ENCODE measurements around the gene UQCRH. TPM values are rescaled to one million over a fixed set of nuclear protein-coding genes. Genes with fewer than 3 reads are reported as not detected.
A peak's percentile ranks its signal among the peaks of the same experiment; 100 is the strongest.

Gene UQCRH
- total RNA-seq (2016; rRNA removed; fragmentation: Illumina TruSeq; extraction: Trizol) (556 and 776 TPM in 2 replicates), polyA plus RNA-seq (2011; rRNA removed) (389 and 548 TPM in 2 replicates), polyA minus RNA-seq (2011; rRNA and poly(A)+ RNA removed; ENCODE audit: low replicate concordance) (40.3 and 86.2 TPM in 2 replicates), Bru-seq, nascent RNA (percentile 86 among the genes with signal in this experiment), BruChase-seq, experiment 1, labeled RNA remaining after a 6-hour chase (percentile 91 among the genes with signal in this experiment), BruChase-seq, experiment 2, labeled RNA remaining after a 2-hour chase (percentile 86 among the genes with signal in this experiment)
- total RNA-seq (2016; cell fraction: cytosol; rRNA removed; fragmentation: Illumina TruSeq; extraction: Trizol; ENCODE audit: low read depth), result 326 and 342 TPM in 2 replicates
- total RNA-seq (2016; cell fraction: insoluble cytoplasmic fraction; rRNA removed; fragmentation: Illumina TruSeq; extraction: Trizol), result 557 and 814 TPM in 2 replicates
- total RNA-seq (2016; cell fraction: membrane; rRNA removed; fragmentation: Illumina TruSeq; extraction: Trizol), result 684 and 739 TPM in 2 replicates
- 202 and 207 TPM in 2 replicates for total RNA-seq (2016; cell fraction: nucleus; rRNA removed; fragmentation: Illumina TruSeq; extraction: Trizol)
- 498 and 858 TPM in 2 replicates for polyA plus RNA-seq (2011; cell fraction: cytosol; rRNA removed)
- 97.1 and 129 TPM in 2 replicates for polyA plus RNA-seq (2011; cell fraction: nucleus; rRNA removed)
- 542 and 600 TPM in 2 replicates for polyA plus RNA-seq (2012)
- polyA plus RNA-seq (2016; cell fraction: cytosol; fragmentation: Illumina TruSeq; extraction: Trizol; ENCODE audit: low read depth), result 372 and 389 TPM in 2 replicates
- polyA plus RNA-seq (2016; cell fraction: insoluble cytoplasmic fraction; fragmentation: Illumina TruSeq; extraction: Trizol; ENCODE audit: low read depth), result 673 and 752 TPM in 2 replicates
- polyA plus RNA-seq (2016; cell fraction: membrane; fragmentation: Illumina TruSeq; extraction: Trizol; ENCODE audit: low read depth), result 615 and 634 TPM in 2 replicates
- 308 and 323 TPM in 2 replicates for polyA plus RNA-seq (2016; cell fraction: nucleus; fragmentation: Illumina TruSeq; extraction: Trizol; ENCODE audit: insufficient read depth, low read depth)
- 75.1 and 87.3 TPM in 2 replicates for polyA minus RNA-seq (2011; cell fraction: cytosol; rRNA and poly(A)+ RNA removed)
- 50.6 and 82.3 TPM in 2 replicates for polyA minus RNA-seq (2011; cell fraction: nucleus; rRNA and poly(A)+ RNA removed)
- long read RNA-seq, experiment 1, transcript UQCRH-205 (5 exons, 674 nt), result minor isoform, 11 of 412 reads
- long read RNA-seq, experiment 1, transcript UQCRH-201 (4 exons, 604 nt), result major isoform, 390 of 412 reads
- long read RNA-seq, experiment 1, transcript UQCRH-202 (2 exons, 621 nt), result minor isoform, 5 of 412 reads
- long read RNA-seq, experiment 1, partial matches to known transcripts, result 1 of 412 reads
- long read RNA-seq, experiment 1, other reads (novel, unspliced or antisense), result 5 of 412 reads
- long read RNA-seq, experiment 2, transcript UQCRH-202 (2 exons, 621 nt), result minor isoform, 8 of 528 reads
- long read RNA-seq, experiment 2, transcript UQCRH-205 (5 exons, 674 nt), result minor isoform, 35 of 528 reads
- long read RNA-seq, experiment 2, transcript UQCRH-201 (4 exons, 604 nt), result major isoform, 355 of 528 reads
- long read RNA-seq, experiment 2, partial matches to known transcripts, result 4 of 528 reads
- long read RNA-seq, experiment 2, other reads (novel, unspliced or antisense), result 126 of 528 reads

GRCh38 chr1:46303038-46303871 is at the start of gene UQCRH, which contains the start of gene LRRC41:
TSS of gene UQCRH (plus strand) at chr1:46303698. CDS start at chr1:46303767, 69 bp downstream.
TSS of gene LRRC41 (minus strand) at chr1:46303616. CDS start at chr1:46303322, 294 bp downstream.
- H3K9ac ChIP-seq (ENCODE audit: insufficient read depth, low read depth, low read length), result peak within 1 kb of the TSS; percentile 99
- in situ Hi-C loops (cut with HindIII; ENCODE audit: extremely low pct_ligation_motif_present, low pct_unique_long_range_greater_than_20kb), result no loop called here
- peak within 1 kb of the TSS; percentile 96 for H3K27ac ChIP-seq (ENCODE audit: extremely low read length, insufficient read depth, low read length)
- peak within 1 kb of the TSS; percentile 93 to 100 (median 96) for H3K4me3 ChIP-seq (replicated peaks in 1 of 3; ENCODE audit: insufficient read depth in 1 of 3, low read depth in 2 of 3, low read length in 3 of 3)
- H3K4me2 ChIP-seq (ENCODE audit: low read depth, low read length), result peak within 1 kb of the TSS; percentile 89
- FAIRE-seq, result peak; percentile 99
- peaks cover 32% of the 10 kb centered on the region for H4K20me1 ChIP-seq (ENCODE audit: insufficient read depth, low read length)
- peaks cover 0 to 4% of the 10 kb centered on the region in 2 experiments; a peak in 1 of 5 replicates for H3K27me3 ChIP-seq (ENCODE audit: control insufficient read depth in 1 of 2, insufficient read depth in 2 of 2, low read length in 2 of 2)
- intact Hi-C loops (cut with micrococcal nuclease; ENCODE audit: unreplicated experiment), result loop anchor here (2.0 to 5.0 kb wide), 2 partner anchors 38 to 56 kb away; partner anchors contain the start of genes NSUN4 and RAD54L
- H3K9me3 ChIP-seq (ENCODE audit: low read length), result no peaks in the 10 kb centered on the region
- no TSS peak for BruUV-seq (replicated peaks)
- ChIA-PET CTCF (ENCODE audit: low intra/inter-chr PET ratio, low total read pairs) (no interaction called here), POLR2A (interaction anchor here (0.6 to 2.8 kb wide), 13 partner anchors 9 to 1476 kb away, joined by 3 to 21 read pairs (median 5); partner anchors contain the start of genes NSUN4 and RAD54L)
- WGBS (ENCODE audit: low lambda C conversion rate), result 1% methylated on average over 30 of the region's 61 CpGs
- peaks cover 0 to 14% of the 10 kb centered on the region in 2 experiments; a peak in 3 of 5 replicates for H3K36me3 ChIP-seq (replicated peaks in 1 of 2; ENCODE audit: control insufficient read depth in 1 of 2, insufficient read depth in 2 of 2, low read length in 2 of 2)
- H3K79me2 ChIP-seq (ENCODE audit: insufficient read depth, low read length), result peaks cover 92% of the 10 kb centered on the region
- peak; percentile 83 for ATAC-seq
- peak within 1 kb of the TSS; percentile 82 for H2AFZ ChIP-seq (ENCODE audit: low read length)
- DNase-seq (ENCODE audit: low spot score), result peak; percentile 96
- H3K4me1 ChIP-seq (ENCODE audit: insufficient read depth, low read length), result peaks cover 52% of the 10 kb centered on the region
- TF ChIP-seq, protein P1, sequence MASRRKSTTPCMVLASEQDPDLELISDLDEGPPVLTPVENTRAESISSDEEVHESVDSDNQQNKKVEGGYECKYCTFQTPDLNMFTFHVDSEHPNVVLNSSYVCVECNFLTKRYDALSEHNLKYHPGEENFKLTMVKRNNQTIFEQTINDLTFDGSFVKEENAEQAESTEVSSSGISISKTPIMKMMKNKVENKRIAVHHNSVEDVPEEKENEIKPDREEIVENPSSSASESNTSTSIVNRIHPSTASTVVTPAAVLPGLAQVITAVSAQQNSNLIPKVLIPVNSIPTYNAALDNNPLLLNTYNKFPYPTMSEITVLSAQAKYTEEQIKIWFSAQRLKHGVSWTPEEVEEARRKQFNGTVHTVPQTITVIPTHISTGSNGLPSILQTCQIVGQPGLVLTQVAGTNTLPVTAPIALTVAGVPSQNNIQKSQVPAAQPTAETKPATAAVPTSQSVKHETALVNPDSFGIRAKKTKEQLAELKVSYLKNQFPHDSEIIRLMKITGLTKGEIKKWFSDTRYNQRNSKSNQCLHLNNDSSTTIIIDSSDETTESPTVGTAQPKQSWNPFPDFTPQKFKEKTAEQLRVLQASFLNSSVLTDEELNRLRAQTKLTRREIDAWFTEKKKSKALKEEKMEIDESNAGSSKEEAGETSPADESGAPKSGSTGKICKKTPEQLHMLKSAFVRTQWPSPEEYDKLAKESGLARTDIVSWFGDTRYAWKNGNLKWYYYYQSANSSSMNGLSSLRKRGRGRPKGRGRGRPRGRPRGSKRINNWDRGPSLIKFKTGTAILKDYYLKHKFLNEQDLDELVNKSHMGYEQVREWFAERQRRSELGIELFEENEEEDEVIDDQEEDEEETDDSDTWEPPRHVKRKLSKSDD (CRISPR knock-in tag; IDR thresholded peaks at IDR 0.05; ENCODE audit: low read depth), result peak; percentile 23; the same call in 1 of the 2 replicates
- TF ChIP-seq CREB1 (IDR thresholded peaks at IDR 0.05), result peak; percentile 38
- peak; percentile 89 for TF ChIP-seq CREB1 (CRISPR knock-in tag; IDR thresholded peaks at IDR 0.05)
- TF ChIP-seq ZBTB25 (CRISPR knock-in tag; IDR thresholded peaks at IDR 0.05), result 0 out of 2 replicates have a peak, but pooled peaks have one; percentile 2
- peak; percentile 77 for TF ChIP-seq POLR2AphosphoS5 (IDR thresholded peaks at IDR 0.05; ENCODE audit: low read depth, low read length)
- TF ChIP-seq RAD51 (IDR thresholded peaks at IDR 0.05; ENCODE audit: borderline replicate concordance), result no peak
- TF ChIP-seq, protein P2, sequence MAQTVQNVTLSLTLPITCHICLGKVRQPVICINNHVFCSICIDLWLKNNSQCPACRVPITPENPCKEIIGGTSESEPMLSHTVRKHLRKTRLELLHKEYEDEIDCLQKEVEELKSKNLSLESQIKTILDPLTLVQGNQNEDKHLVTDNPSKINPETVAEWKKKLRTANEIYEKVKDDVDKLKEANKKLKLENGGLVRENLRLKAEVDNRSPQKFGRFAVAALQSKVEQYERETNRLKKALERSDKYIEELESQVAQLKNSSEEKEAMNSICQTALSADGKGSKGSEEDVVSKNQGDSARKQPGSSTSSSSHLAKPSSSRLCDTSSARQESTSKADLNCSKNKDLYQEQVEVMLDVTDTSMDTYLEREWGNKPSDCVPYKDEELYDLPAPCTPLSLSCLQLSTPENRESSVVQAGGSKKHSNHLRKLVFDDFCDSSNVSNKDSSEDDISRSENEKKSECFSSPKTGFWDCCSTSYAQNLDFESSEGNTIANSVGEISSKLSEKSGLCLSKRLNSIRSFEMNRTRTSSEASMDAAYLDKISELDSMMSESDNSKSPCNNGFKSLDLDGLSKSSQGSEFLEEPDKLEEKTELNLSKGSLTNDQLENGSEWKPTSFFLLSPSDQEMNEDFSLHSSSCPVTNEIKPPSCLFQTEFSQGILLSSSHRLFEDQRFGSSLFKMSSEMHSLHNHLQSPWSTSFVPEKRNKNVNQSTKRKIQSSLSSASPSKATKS (CRISPR knock-in tag; IDR thresholded peaks at IDR 0.05), result no peak
- TF ChIP-seq, protein P3, sequence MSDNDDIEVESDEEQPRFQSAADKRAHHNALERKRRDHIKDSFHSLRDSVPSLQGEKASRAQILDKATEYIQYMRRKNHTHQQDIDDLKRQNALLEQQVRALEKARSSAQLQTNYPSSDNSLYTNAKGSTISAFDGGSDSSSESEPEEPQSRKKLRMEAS (IDR thresholded peaks at IDR 0.05), result peak; percentile 87
- peak; percentile 47; the same call in 1 of the 2 replicates for TF ChIP-seq ZNF235 (CRISPR knock-in tag; IDR thresholded peaks at IDR 0.05; ENCODE audit: borderline replicate concordance)

Data from HepG2 (cell line).